ENCODE results near the gene MAG. TPM values are rescaled to one million over a fixed set of nuclear protein-coding genes. Genes with fewer than 3 reads are reported as not detected.

Gene MAG
- total and polyA plus RNA-seq, 9 of the 15 experiments (the other 6 are each of a cell fraction or from before 2014, with no cell fraction given): 0.11 to 10.0 (median 1.6) TPM

DNA sequence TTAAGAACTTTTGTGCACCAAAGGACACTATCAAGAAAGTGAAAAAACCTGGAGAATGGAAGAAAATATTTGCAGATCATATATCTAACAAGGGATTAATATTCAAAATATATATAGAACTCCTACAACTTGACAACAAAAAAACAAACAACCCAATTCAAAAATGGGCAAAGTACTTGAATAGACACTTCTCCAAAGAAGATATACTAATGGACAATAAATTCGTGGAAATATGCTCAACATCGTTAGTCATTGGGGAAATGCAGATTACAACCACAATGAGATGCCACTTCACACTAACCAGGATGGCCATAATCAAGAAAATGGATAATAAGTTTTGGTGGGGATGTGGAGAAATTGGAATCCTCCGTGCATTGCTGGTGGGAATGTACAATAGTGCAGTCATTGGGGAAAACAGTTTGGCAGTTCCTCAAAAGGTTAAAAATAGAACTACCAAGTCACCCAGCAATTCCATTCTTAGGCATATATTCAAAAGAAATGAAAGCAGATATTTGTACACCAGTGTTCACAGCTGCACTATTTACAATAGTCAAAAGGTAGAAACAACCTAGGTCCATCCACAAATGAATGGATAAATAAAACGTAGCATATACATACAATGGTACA lies 45.4 kb upstream of the MAG start:
- intact Hi-C loops (cut with micrococcal nuclease): loop anchor here (5.0 kb wide), 3 partner anchors 39 to 94 kb away; partner anchors contain the start of gene FXYD5
- POLR2A ChIA-PET: no interaction called here
- TF ChIP-seq ESRRB (CRISPR knock-in tag; IDR thresholded peaks at IDR 0.05; ENCODE audit: borderline replicate concordance) (no peak), RCOR1 (IDR thresholded peaks at IDR 0.05; ENCODE audit: borderline replicate concordance in 1 of 2, low read depth in 2 of 2, low read length in 2 of 2) (no peak), ZBTB8A (IDR thresholded peaks at IDR 0.05; ENCODE audit: partially characterized antibody) (no peak), AFF1 (IDR thresholded peaks at IDR 0.05; ENCODE audit: low read depth in 1 of 2, partially characterized antibody in 2 of 2) (peak in 1 of 2 experiments; percentile 99), JUND (IDR thresholded peaks at IDR 0.05; ENCODE audit: borderline replicate concordance, low read depth, low read length) (no peak), JUND (tag; IDR thresholded peaks at IDR 0.05; ENCODE audit: borderline replicate concordance, low read depth, low read length) (no peak), FOXO4 (CRISPR knock-in tag; IDR thresholded peaks at IDR 0.05) (no peak), NFE2 (IDR thresholded peaks at IDR 0.05; ENCODE audit: low read depth) (peak; percentile 27; the same call in 1 of the 2 replicates), KAT8 (IDR thresholded peaks at IDR 0.05; ENCODE audit: low read depth) (no peak)
- TF ChIP-seq, protein P1, sequence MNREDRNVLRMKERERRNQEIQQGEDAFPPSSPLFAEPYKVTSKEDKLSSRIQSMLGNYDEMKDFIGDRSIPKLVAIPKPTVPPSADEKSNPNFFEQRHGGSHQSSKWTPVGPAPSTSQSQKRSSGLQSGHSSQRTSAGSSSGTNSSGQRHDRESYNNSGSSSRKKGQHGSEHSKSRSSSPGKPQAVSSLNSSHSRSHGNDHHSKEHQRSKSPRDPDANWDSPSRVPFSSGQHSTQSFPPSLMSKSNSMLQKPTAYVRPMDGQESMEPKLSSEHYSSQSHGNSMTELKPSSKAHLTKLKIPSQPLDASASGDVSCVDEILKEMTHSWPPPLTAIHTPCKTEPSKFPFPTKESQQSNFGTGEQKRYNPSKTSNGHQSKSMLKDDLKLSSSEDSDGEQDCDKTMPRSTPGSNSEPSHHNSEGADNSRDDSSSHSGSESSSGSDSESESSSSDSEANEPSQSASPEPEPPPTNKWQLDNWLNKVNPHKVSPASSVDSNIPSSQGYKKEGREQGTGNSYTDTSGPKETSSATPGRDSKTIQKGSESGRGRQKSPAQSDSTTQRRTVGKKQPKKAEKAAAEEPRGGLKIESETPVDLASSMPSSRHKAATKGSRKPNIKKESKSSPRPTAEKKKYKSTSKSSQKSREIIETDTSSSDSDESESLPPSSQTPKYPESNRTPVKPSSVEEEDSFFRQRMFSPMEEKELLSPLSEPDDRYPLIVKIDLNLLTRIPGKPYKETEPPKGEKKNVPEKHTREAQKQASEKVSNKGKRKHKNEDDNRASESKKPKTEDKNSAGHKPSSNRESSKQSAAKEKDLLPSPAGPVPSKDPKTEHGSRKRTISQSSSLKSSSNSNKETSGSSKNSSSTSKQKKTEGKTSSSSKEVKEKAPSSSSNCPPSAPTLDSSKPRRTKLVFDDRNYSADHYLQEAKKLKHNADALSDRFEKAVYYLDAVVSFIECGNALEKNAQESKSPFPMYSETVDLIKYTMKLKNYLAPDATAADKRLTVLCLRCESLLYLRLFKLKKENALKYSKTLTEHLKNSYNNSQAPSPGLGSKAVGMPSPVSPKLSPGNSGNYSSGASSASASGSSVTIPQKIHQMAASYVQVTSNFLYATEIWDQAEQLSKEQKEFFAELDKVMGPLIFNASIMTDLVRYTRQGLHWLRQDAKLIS (CRISPR knock-in tag; IDR thresholded peaks at IDR 0.05): no peak

More for the DNA sequence above, 45.4 kb upstream of the MAG start:
- Histone ChIP-seq H3K4me2 (ENCODE audit: insufficient read depth, low read length) (peak overlapping the region; percentile 94; the same call in 1 of the 2 replicates), H3K79me2 (ENCODE audit: control insufficient read depth, insufficient read depth, low read length) (peaks cover 28% of the 10 kb centered on the region), H3K36me3 (ENCODE audit: control insufficient read depth, insufficient read depth, low read length) (peaks cover 19% of the 10 kb centered on the region; the same call in 2 of the 3 replicates), H4K20me1 (replicated peaks; ENCODE audit: control insufficient read depth, insufficient read depth, low read length) (no peaks in the 10 kb centered on the region; the same call in 1 of the 2 replicates), H3K27ac (ENCODE audit: extremely low read depth, low read depth, low read length) (peak overlapping the region; percentile 96; the same call in 2 of the 3 replicates), H3K9me3 (replicated peaks; ENCODE audit: control insufficient read depth, insufficient read depth, low read depth, low read length) (peaks cover 4% of the 10 kb centered on the region; the same call in 1 of the 2 replicates), H3K9me1 (ENCODE audit: control insufficient read depth, insufficient read depth, low read length) (no peaks in the 10 kb centered on the region), H3K9ac (ENCODE audit: insufficient read depth in 1 of 2, low read depth in 2 of 2, low read length in 2 of 2) (no peak overlapping the region), H3K4me3 (no peak overlapping the region), H3K4me1 (replicated peaks in 1 of 2; ENCODE audit: control insufficient read depth in 2 of 2, insufficient read depth in 2 of 2, low read length in 2 of 2) (peaks cover 17 to 30% of the 10 kb centered on the region in 2 experiments; a peak in 4 of 5 replicates), H2AFZ (ENCODE audit: low read depth, low read length) (peak overlapping the region; percentile 99), H3K27me3 (ENCODE audit: control insufficient read depth in 2 of 2, insufficient read depth in 2 of 2, low read length in 2 of 2) (no peaks in the 10 kb centered on the region)
- ATAC-seq (no peak), FAIRE-seq (no peak), DNase-seq (ENCODE audit: extremely low read depth in 1 of 4, low spot score in 3 of 4) (no peak)
- WGBS (ENCODE audit: insufficient coverage, low coverage, missing lambda C conversion rate): 44% methylated on average over 4 of the region's 4 CpGs
- CTCF ChIA-PET (ENCODE audit: low intra/inter-chr PET ratio): interaction anchor here (0.6 kb wide), 2 partner anchors 10 to 22 kb away, joined by 3 to 5 read pairs; no protein-coding TSS in a partner anchor
- in situ Hi-C loops (cut with MboI): no loop called here
- BruUV-seq (replicated peaks): no TSS peak

Measured in K562 (cell line).